Activated CD8-positive, alpha-beta memory T cell treated with anti-CD3 and anti-CD28 coated beads for 1 hour (primary cell): ENCODE measurements around the gene SLCO2B1.

Experiments used
- DNase-seq, 2 donors: peaks; one replicate each; pipeline ENCODE4 v3.0.0-alpha.2; 2020; ENCODE audit warnings: low read depth in 1 of 2; ENCODE audit errors: extremely low read depth in 1 of 2

The SLCO2B1 gene

GRCh38 chr11:75145196-75145971 lies 5.5 kb upstream of the SLCO2B1 start:
- no peak for DNase-seq

- no peak for DNase-seq
Observed at GRCh38 chr11:75145972-75146519, 4.9 kb upstream of the SLCO2B1 start.

GRCh38 chr11:75146711-75147110 lies 4.2 kb upstream of the SLCO2B1 start:
- DNase-seq = no peak

GRCh38 chr11:75147191-75147874 lies 3.6 kb upstream of the SLCO2B1 start:
- no peak for DNase-seq

GRCh38 chr11:75147875-75148263 lies 3.0 kb upstream of the SLCO2B1 start:
- no peak for DNase-seq

- no peak for DNase-seq
Observed at GRCh38 chr11:75148436-75148983, 2.4 kb upstream of the SLCO2B1 start.

- no peak for DNase-seq
Observed at GRCh38 chr11:75149766-75150465, 991 bp upstream of the SLCO2B1 start.

GRCh38 chr11:75151346-75152047 lies 590 bp downstream of the SLCO2B1 start:
- no peak for DNase-seq

GRCh38 chr11:75152090-75152489 lies 1.2 kb downstream of the SLCO2B1 start:
- no peak for DNase-seq

GRCh38 chr11:75152651-75153427 lies 1.9 kb downstream of the SLCO2B1 start:
- no peak for DNase-seq

GRCh38 chr11:75154646-75155569 lies 4.0 kb downstream of the SLCO2B1 start:
- DNase-seq = no peak

- no peak for DNase-seq
Observed at GRCh38 chr11:75155570-75156422, 4.9 kb downstream of the SLCO2B1 start.

- no peak for DNase-seq
Observed at GRCh38 chr11:75158241-75158640, 7.3 kb downstream of the SLCO2B1 start.

- DNase-seq = no peak
Observed at GRCh38 chr11:75158696-75159150, 7.8 kb downstream of the SLCO2B1 start.

- no peak for DNase-seq
Observed at GRCh38 chr11:75159151-75159953, 8.4 kb downstream of the SLCO2B1 start.

- no peak for DNase-seq
Observed at GRCh38 chr11:75160220-75160757, 9.4 kb downstream of the SLCO2B1 start.

GRCh38 chr11:75160880-75161279 lies 10.0 kb downstream of the SLCO2B1 start:
- no peak for DNase-seq
